DND-41 (cell line): ENCODE results near the gene FASTK.
"Not testable (repeated sequence)": the region's sequence is repeated elsewhere in the genome, so short reads cannot be mapped to it uniquely, and the experiment has no call there.

ENCODE experiments used
- ATAC-seq: fragments of 200-7000 bp; cut with Tn5 transposase; 3 replicates; pipeline ENCODE4 v1.9.1; 2021; ENCODE audit warnings: low read depth; ENCODE audit not compliant: insufficient read depth
- DNase-seq: peaks from one replicate; pipeline ENCODE4 v3.0.0-alpha.2; 2020
- H2AFZ ChIP-seq: 2 replicates; pipeline ENCODE4 v1.6.0; 2012; ENCODE audit warnings: low read depth, low read length
- H3K27ac ChIP-seq: 2 replicates; pipeline ENCODE4 v1.5.1; 2012; ENCODE audit warnings: low read length, inconsistent platforms
- H3K27me3 ChIP-seq: fragments of 200-600 bp; sonication (generic); 2 replicates; pipeline ENCODE4 v1.6.0; 2012; ENCODE audit warnings: low read length, mild to moderate bottlenecking, inconsistent platforms; ENCODE audit not compliant: insufficient read depth, poor library complexity
- H3K36me3 ChIP-seq: 2 replicates; pipeline ENCODE4 v1.5.1; 2012; ENCODE audit warnings: low read length, inconsistent platforms; ENCODE audit not compliant: insufficient read depth
- H3K4me1 ChIP-seq: 2 replicates; pipeline ENCODE4 v1.5.1; 2012; ENCODE audit warnings: mild to moderate bottlenecking, low read length; ENCODE audit not compliant: insufficient read depth
- H3K4me2 ChIP-seq: 2 replicates; pipeline ENCODE4 v1.6.0; 2012; ENCODE audit warnings: mild to moderate bottlenecking, moderate library complexity, low read length, inconsistent platforms; ENCODE audit not compliant: insufficient read depth
- H3K4me3 ChIP-seq, 2 experiments: fragments of 200-600 bp in 1 of 2; shearing (Covaris generic) in 1 of 2; 2 replicates each; pipeline ENCODE4 v1.5.1; 2012 to 2016; ENCODE audit warnings: inconsistent platforms in 2 of 2, low read length in 2 of 2, mild to moderate bottlenecking in 2 of 2, low read depth in 1 of 2, moderate library complexity in 1 of 2
- H3K79me2 ChIP-seq: 2 replicates; pipeline ENCODE4 v1.6.0; 2012; ENCODE audit warnings: low read length, inconsistent platforms; ENCODE audit not compliant: insufficient read depth
- H3K9ac ChIP-seq: 2 replicates; pipeline ENCODE4 v1.6.0; 2012; ENCODE audit warnings: low read depth, mild to moderate bottlenecking, inconsistent platforms, low read length, moderate library complexity
- H3K9me3 ChIP-seq: 2 replicates; pipeline ENCODE4 v1.5.1; 2012; ENCODE audit warnings: low read length, moderate library complexity, mild to moderate bottlenecking, inconsistent platforms; ENCODE audit not compliant: insufficient read depth, severe bottlenecking
- H4K20me1 ChIP-seq: 2 replicates; pipeline ENCODE4 v1.6.0; 2012; ENCODE audit warnings: low read length; ENCODE audit not compliant: insufficient read depth
- EZH2 ChIP-seq: IDR thresholded peaks from 3 replicates; pipeline ENCODE4 v1.6.1; 2012; ENCODE audit warnings: borderline replicate concordance, low read depth, mild to moderate bottlenecking, moderate library complexity, low read length, inconsistent platforms; ENCODE audit not compliant: severe bottlenecking
- TF ChIP-seq, protein P1 (sequence below): IDR thresholded peaks from 2 replicates; pipeline ENCODE4 v1.5.1; 2012; ENCODE audit warnings: borderline replicate concordance, low read length, moderate library complexity, mild to moderate bottlenecking; ENCODE audit not compliant: poor library complexity, severe bottlenecking; ENCODE audit errors: extremely low read depth

FASTK gene

DNA sequence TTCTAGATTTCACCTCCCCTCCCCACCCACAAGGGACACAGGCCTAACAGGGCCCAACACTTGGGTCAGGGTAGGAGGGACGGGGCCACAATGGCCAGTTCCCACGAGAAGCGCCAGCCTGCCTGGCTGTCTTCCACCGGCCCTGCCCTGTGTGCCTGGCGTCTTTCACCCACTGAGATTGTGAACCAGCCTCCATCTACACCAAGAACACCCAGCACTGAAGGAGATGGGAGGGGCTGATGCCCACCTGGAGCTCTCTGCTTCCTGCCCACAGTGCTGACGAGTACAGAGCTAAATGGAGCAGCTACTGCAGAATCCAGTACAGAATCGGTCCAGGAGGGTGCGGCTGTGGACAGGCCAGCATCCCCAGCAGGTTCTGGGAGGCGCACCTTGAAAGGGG lies 34.6 kb downstream of the FASTK start:
- no peak overlapping the region for H3K4me3 ChIP-seq
- no peak overlapping the region for H3K4me2 ChIP-seq
- H3K79me2 ChIP-seq = no peaks in the 10 kb centered on the region
- ATAC-seq (no peak), DNase-seq (no peak)
- no peaks in the 10 kb centered on the region for H3K27me3 ChIP-seq
- no peak overlapping the region for H3K27ac ChIP-seq
- H4K20me1 ChIP-seq = peaks cover 25% of the 10 kb centered on the region
- peaks cover 5% of the 10 kb centered on the region for H3K4me1 ChIP-seq
- no peaks in the 10 kb centered on the region for H3K9me3 ChIP-seq
- TF ChIP-seq, protein P1, sequence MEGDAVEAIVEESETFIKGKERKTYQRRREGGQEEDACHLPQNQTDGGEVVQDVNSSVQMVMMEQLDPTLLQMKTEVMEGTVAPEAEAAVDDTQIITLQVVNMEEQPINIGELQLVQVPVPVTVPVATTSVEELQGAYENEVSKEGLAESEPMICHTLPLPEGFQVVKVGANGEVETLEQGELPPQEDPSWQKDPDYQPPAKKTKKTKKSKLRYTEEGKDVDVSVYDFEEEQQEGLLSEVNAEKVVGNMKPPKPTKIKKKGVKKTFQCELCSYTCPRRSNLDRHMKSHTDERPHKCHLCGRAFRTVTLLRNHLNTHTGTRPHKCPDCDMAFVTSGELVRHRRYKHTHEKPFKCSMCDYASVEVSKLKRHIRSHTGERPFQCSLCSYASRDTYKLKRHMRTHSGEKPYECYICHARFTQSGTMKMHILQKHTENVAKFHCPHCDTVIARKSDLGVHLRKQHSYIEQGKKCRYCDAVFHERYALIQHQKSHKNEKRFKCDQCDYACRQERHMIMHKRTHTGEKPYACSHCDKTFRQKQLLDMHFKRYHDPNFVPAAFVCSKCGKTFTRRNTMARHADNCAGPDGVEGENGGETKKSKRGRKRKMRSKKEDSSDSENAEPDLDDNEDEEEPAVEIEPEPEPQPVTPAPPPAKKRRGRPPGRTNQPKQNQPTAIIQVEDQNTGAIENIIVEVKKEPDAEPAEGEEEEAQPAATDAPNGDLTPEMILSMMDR = no peak
- no peak for TF ChIP-seq EZH2
- no peak overlapping the region for H2AFZ ChIP-seq
- H3K36me3 ChIP-seq = peaks cover 36% of the 10 kb centered on the region
- H3K9ac ChIP-seq = no peak overlapping the region

DNA sequence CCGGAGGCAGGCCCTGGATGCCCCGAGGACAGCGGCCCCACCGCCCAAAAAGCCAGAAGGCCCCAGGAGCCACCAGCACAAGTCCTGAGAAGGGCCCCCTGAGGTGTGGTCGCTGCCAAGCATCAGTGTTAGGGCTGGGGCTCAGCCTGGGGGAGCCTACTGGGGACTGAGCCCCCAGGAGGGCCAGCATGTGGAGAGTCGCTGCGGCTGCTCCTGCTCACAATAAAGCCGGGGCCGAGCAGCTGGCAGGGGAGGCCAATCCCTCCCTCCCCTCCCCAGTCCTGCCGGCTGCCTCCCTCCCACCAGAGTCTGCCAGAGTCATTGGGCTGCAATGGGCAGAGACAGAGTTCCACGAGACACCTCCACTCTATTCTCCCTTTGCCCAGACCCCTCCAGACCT lies 35.3 kb downstream of the FASTK start:
- H3K79me2 ChIP-seq = no peaks in the 10 kb centered on the region
- peaks cover 19% of the 10 kb centered on the region for H4K20me1 ChIP-seq
- H3K4me3 ChIP-seq = no peak overlapping the region
- ATAC-seq (no peak), DNase-seq (no peak)
- H3K27ac ChIP-seq = no peak overlapping the region
- no peaks in the 10 kb centered on the region for H3K27me3 ChIP-seq
- H3K36me3 ChIP-seq = peaks cover 38% of the 10 kb centered on the region
- no peak overlapping the region for H3K4me2 ChIP-seq
- H2AFZ ChIP-seq = no peak overlapping the region
- no peak for TF ChIP-seq EZH2
- TF ChIP-seq, protein P1 = no peak
- no peaks in the 10 kb centered on the region for H3K9me3 ChIP-seq
- no peak overlapping the region for H3K9ac ChIP-seq
- H3K4me1 ChIP-seq = no peaks in the 10 kb centered on the region

DNA sequence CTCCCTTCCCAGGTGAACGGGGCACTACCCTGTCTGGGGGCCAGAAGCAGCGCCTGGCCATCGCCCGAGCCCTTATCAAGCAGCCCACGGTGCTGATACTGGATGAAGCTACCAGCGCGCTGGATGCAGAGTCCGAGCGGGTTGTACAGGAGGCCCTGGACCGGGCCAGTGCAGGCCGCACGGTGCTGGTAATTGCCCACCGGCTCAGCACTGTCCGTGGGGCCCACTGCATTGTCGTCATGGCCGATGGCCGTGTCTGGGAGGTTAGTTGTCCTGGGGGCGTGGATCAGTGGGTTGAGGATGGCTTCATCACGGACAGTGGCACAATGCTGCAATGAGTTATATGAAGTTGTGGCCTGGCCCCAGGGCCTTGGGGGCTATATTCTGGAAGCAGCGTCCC lies 36.6 kb downstream of the FASTK start:
- ATAC-seq = no peak
- Histone ChIP-seq H3K9ac (no peak overlapping the region), H3K9me3 (no peaks in the 10 kb centered on the region), H3K79me2 (no peaks in the 10 kb centered on the region), H3K27me3 (no peaks in the 10 kb centered on the region), H2AFZ (no peak overlapping the region), H3K27ac (no peak overlapping the region), H4K20me1 (peaks cover 10% of the 10 kb centered on the region; the same call in 1 of the 2 replicates), H3K4me2 (no peak overlapping the region), H3K4me3 (no peak overlapping the region), H3K36me3 (peaks cover 38% of the 10 kb centered on the region), H3K4me1 (no peaks in the 10 kb centered on the region)
- TF ChIP-seq EZH2 = no peak
- TF ChIP-seq, protein P1 = no peak
- no peak for DNase-seq

DNA sequence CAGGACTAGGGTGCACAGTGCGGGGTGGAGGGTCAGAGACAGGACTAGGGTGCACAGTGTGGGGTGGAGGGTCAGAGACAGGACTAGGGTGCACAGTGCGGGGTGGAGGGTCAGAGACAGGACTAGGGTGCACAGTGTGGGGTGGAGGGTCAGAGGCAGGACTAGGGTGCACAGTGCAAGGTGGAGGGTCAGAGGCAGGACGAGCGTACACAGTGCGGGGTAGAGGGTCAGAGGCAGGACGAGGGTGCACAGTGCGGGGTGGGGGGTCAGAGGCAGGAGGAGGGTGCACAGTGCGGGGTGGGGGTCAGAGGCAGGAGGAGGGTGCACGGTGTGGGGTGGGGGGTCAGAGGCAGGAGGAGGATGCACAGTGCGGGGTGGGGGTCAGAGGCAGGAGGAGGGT lies 37.2 kb downstream of the FASTK start:
- not testable (repeated sequence) for H3K79me2 ChIP-seq, H3K4me2 ChIP-seq, H3K27me3 ChIP-seq, H2AFZ ChIP-seq, H4K20me1 ChIP-seq, H3K27ac ChIP-seq, DNase-seq, H3K9ac ChIP-seq, H3K4me3 ChIP-seq, H3K9me3 ChIP-seq, H3K4me1 ChIP-seq, ATAC-seq
- H3K36me3 ChIP-seq = peaks cover 38% of the 10 kb centered on the region
